ENCODE data around the gene MUCL3.

DNA sequence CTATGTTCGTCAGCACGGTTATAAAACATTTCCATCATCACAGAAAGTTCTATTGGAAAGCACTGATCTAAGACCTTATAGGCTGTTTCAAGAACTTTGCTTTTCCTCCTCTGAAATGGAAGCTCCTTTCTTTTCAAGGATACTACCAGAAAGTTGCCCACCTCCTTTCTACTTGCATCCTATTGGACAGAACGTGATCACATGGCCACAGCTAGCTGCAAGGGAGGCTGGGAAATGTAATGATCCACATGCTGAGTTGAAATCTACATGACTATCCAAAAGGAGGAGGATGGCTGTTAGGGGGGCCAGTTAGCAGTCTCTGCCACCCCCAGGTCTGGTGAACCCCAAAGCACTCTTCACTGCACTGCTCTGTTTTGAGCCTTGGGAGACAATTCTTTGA, 12.1 kb upstream of the MUCL3 start:
- TF ChIP-seq POLR2A (IDR thresholded peaks at IDR 0.05; ENCODE audit: borderline replicate concordance, extremely low read depth, insufficient read depth, insufficient read length) (no peak), RAD21 (IDR thresholded peaks at IDR 0.05; ENCODE audit: low read depth) (no peak), POLR2AphosphoS5 (IDR thresholded peaks at IDR 0.05; ENCODE audit: low read depth, low read length) (no peak), JUND (IDR thresholded peaks at IDR 0.05) (no peak), CEBPB (IDR thresholded peaks at IDR 0.05; ENCODE audit: low read depth) (no peak), TCF7L2 (IDR thresholded peaks at IDR 0.05; ENCODE audit: borderline replicate concordance, extremely low read depth, insufficient read depth, insufficient read length) (no peak), SP1 (IDR thresholded peaks at IDR 0.05; ENCODE audit: low read depth) (no peak), EGR1 (IDR thresholded peaks at IDR 0.05; ENCODE audit: low read depth) (no peak), YY1 (IDR thresholded peaks at IDR 0.05; ENCODE audit: extremely low read depth, insufficient replicate concordance, low read depth, low read length) (no peak)
- TF ChIP-seq, protein P1, sequence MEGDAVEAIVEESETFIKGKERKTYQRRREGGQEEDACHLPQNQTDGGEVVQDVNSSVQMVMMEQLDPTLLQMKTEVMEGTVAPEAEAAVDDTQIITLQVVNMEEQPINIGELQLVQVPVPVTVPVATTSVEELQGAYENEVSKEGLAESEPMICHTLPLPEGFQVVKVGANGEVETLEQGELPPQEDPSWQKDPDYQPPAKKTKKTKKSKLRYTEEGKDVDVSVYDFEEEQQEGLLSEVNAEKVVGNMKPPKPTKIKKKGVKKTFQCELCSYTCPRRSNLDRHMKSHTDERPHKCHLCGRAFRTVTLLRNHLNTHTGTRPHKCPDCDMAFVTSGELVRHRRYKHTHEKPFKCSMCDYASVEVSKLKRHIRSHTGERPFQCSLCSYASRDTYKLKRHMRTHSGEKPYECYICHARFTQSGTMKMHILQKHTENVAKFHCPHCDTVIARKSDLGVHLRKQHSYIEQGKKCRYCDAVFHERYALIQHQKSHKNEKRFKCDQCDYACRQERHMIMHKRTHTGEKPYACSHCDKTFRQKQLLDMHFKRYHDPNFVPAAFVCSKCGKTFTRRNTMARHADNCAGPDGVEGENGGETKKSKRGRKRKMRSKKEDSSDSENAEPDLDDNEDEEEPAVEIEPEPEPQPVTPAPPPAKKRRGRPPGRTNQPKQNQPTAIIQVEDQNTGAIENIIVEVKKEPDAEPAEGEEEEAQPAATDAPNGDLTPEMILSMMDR (IDR thresholded peaks at IDR 0.05 in 2 of 3, conservative IDR thresholded peaks at IDR 0.05 in 1 of 3; ENCODE audit: borderline replicate concordance in 1 of 3, insufficient read depth in 1 of 3, low read depth in 2 of 3, low read length in 2 of 3) = no peak
- TF ChIP-seq, protein P2, sequence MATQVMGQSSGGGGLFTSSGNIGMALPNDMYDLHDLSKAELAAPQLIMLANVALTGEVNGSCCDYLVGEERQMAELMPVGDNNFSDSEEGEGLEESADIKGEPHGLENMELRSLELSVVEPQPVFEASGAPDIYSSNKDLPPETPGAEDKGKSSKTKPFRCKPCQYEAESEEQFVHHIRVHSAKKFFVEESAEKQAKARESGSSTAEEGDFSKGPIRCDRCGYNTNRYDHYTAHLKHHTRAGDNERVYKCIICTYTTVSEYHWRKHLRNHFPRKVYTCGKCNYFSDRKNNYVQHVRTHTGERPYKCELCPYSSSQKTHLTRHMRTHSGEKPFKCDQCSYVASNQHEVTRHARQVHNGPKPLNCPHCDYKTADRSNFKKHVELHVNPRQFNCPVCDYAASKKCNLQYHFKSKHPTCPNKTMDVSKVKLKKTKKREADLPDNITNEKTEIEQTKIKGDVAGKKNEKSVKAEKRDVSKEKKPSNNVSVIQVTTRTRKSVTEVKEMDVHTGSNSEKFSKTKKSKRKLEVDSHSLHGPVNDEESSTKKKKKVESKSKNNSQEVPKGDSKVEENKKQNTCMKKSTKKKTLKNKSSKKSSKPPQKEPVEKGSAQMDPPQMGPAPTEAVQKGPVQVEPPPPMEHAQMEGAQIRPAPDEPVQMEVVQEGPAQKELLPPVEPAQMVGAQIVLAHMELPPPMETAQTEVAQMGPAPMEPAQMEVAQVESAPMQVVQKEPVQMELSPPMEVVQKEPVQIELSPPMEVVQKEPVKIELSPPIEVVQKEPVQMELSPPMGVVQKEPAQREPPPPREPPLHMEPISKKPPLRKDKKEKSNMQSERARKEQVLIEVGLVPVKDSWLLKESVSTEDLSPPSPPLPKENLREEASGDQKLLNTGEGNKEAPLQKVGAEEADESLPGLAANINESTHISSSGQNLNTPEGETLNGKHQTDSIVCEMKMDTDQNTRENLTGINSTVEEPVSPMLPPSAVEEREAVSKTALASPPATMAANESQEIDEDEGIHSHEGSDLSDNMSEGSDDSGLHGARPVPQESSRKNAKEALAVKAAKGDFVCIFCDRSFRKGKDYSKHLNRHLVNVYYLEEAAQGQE (IDR thresholded peaks at IDR 0.05; ENCODE audit: low read depth) = no peak
- TF ChIP-seq, protein P3, sequence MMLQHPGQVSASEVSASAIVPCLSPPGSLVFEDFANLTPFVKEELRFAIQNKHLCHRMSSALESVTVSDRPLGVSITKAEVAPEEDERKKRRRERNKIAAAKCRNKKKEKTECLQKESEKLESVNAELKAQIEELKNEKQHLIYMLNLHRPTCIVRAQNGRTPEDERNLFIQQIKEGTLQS (IDR thresholded peaks at IDR 0.05) = no peak
- TF ChIP-seq, protein P4, sequence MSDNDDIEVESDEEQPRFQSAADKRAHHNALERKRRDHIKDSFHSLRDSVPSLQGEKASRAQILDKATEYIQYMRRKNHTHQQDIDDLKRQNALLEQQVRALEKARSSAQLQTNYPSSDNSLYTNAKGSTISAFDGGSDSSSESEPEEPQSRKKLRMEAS (IDR thresholded peaks at IDR 0.05) = no peak
